PC-3 (cell line): ENCODE results near the gene HSH2D.

Experiments
- CTCF ChIP-seq: fragments of 300-600 bp; sonication (generic); conservative IDR thresholded peaks from 2 replicates; pipeline ENCODE4 v1.5.1; 2017; ENCODE audit warnings: antibody characterized with exemption, low read depth, mild to moderate bottlenecking, low read length
- EZH2 ChIP-seq: fragments of 300-600 bp; sonication (generic); IDR thresholded peaks from one replicate; pipeline ENCODE4 v1.6.1; 2017; ENCODE audit warnings: antibody characterized with exemption, mild to moderate bottlenecking, low read length; ENCODE audit not compliant: unreplicated experiment
- EZH2phosphoT487 ChIP-seq: fragments of 300-600 bp; sonication (generic); IDR thresholded peaks from 2 replicates; pipeline ENCODE4 v1.6.1; 2018; ENCODE audit warnings: mild to moderate bottlenecking, antibody characterized with exemption, low read length, borderline replicate concordance

- TF ChIP-seq CTCF (no peak), EZH2 (no peak), EZH2phosphoT487 (no peak)
Measured at GRCh38 chr19:16185123-16185767, 41.8 kb downstream of the HSH2D start, which contains the start of gene FAM32A.
